Heart left ventricle (tissue), 13 donors: ENCODE results near the gene TPSD1.

Source experiments
- CTCF ChIP-seq, 12 donors: fragments of 200-600 bp; sonication (generic) in 4 of 12; IDR thresholded peaks; one replicate each; pipeline versions ENCODE4 v1.5.0 to v1.8.0; 2018 to 2022; ENCODE audit warnings: antibody characterized with exemption in 12 of 12, mild to moderate bottlenecking in 5 of 12
- POLR2A ChIP-seq, 2 donors: fragments of 450-650 bp; IDR thresholded peaks; one replicate each; pipeline ENCODE4 v1.6.1; 2017; ENCODE audit warnings: antibody characterized with exemption in 2 of 2, mild to moderate bottlenecking in 2 of 2, moderate library complexity in 2 of 2
- donor health status: ischemic (EF 13 %, LVEDD 7.1; RV severe dilation, severe dysfunction).
- donor health status: DM: no; HTN: yes; CAD: no.
- donor health status: DM: no; HTN: no; CAD: no.
- donor health status: ischemic (EF 25% LVEDD 6.9; RV normal size, moderate dysfunction).
- donor health status: ischemic (EF 25% LVEDD 5.7; RV mildly dilated, moderate dysfunction).
- donor health status: ischemic (EF 35%, LVEDD 5.7; RV mildly dilated, moderate dysfunction).
- donor health status: nonischemic (EF 11% LVEDD 7.7; RV severe dilation, severe dysfunction).
- donor health status: DM: yes; HTN: yes; CAD: no.
- donor health status: PGD.
- donor health status: ischemic (EF 29% LVEDD 5.4; RV normal size, mild dysfunction).
- donor health status: nonischemic (EF 23%, LVEDD 6.1; RV moderate dilation, normal function).

DNA sequence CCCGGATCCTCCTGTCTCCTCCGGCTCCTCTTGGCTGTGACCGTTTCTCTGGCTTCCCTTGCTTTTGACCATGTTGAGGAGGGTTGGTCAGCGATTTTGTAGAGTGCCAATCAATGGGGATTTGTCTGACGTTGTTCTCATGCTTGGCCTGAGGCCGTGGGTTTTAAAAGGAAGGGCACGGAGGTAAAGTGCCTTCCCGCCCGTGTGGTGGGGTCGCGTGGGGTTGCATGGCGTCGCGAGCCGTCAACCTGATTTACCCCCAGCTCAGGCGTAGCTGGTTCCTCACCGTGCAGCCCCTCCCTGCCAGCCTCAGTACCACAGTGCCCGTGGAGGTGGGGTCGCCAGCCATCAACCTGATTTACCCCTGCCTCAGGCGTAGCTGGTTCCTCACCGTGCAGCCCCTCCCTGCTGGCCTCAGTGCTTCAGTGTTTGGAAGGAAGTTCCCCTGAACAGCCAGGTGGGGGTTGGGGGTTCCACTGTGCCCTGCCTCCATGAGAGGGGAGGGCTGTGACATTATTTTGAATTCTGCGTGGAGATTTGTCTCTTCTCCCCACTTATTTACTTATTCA, 10.3 kb upstream of the TPSD1 start:
- TF ChIP-seq CTCF (IDR thresholded peaks at IDR 0.05) (no peak), POLR2A (IDR thresholded peaks at IDR 0.05) (no peak)
